Measurements from ENCODE around the gene TMEM250. TPM values are rescaled to one million over a fixed set of nuclear protein-coding genes. Genes with fewer than 3 reads are reported as not detected.

The TMEM250 gene
- total RNA-seq, 1 donor from 2014 or later = 24.0 TPM

DNA sequence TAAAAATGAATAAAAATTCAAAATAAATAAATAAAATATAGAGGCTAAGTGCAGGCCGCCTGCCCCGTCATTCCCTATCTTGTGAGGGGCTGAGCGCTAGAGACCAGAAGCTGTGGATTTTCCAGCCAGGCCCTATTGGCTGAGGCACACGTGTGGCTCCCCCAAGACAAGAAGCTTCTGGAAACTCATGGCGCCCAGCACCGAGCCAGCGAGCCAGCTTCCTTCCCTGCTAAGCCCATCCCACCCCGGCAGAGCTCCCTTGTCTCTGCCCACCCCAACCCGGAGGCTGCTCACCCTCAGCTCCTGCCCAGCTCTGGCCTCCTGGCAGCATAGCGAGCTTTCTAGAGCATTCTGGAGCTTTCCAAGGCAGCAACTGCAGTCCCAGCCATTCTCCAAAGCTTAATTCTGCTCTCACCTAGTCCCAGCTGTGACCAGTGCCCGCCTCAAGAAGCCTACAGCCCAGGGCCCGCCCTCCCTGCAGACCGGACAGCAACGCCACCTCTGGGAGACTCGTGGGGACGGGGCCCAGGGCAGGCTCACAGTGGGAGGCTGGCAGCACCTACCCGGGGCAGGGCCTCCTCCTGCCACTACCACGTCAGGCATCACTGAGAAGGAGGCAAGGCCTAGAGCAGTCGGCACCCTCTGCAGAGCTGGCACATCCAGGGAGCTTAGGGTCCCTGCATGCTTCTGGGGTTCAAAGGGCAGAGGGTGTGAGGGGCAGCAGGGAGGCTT lies 23.2 kb upstream of the TMEM250 start:
- Histone ChIP-seq H3K36me3 (ENCODE audit: control insufficient read depth in 3 of 3, insufficient read depth in 3 of 3, low read length in 3 of 3) (no peaks in the 10 kb centered on the region), H3K4me1 (ENCODE audit: control insufficient read depth in 3 of 3, insufficient read depth in 3 of 3, low read length in 3 of 3) (peaks cover 0 to 4% (median 0%) of the 10 kb centered on the region in 3 donors), H3K9ac (ENCODE audit: low read depth in 1 of 3, low read length in 3 of 3) (no peak overlapping the region), H3K4me3 (ENCODE audit: low read length in 3 of 3) (no peak overlapping the region), H3K27ac (ENCODE audit: low read depth, low read length) (no peak overlapping the region), H3K27me3 (ENCODE audit: control insufficient read depth in 3 of 3, insufficient read depth in 3 of 3, low read length in 3 of 3) (peaks cover 50 to 56% (median 54%) of the 10 kb centered on the region in 3 donors), H3K9me3 (ENCODE audit: control insufficient read depth in 3 of 3, low read length in 3 of 3) (no peaks in the 10 kb centered on the region)

DNA sequence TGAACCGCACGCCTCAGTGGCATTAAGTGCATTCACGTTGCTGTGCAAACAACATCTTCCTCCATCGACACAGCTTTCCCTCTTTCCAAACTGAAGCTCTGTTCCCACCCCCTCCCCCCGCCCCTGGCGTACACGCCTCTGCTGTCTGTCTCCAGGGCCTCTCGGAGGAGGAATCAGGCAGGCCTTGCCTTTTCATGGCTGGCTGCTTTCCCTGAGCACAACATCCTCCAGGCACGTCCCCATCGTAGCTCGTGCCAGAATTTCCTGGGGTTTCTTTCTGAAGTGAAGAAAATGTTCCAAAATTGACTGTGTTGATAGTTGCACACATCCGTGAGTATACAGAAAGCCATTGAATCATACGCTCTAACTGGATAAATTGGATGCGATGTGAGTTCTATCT lies 22.3 kb upstream of the TMEM250 start:
- H3K9ac ChIP-seq (ENCODE audit: low read depth in 1 of 3, low read length in 3 of 3) = no peak overlapping the region
- no peak overlapping the region for H3K27ac ChIP-seq (ENCODE audit: low read depth, low read length)
- H3K9me3 ChIP-seq (ENCODE audit: control insufficient read depth in 3 of 3, low read length in 3 of 3) = no peaks in the 10 kb centered on the region
- peaks cover 50 to 55% (median 54%) of the 10 kb centered on the region in 3 donors for H3K27me3 ChIP-seq (ENCODE audit: control insufficient read depth in 3 of 3, insufficient read depth in 3 of 3, low read length in 3 of 3)
- H3K4me1 ChIP-seq (ENCODE audit: control insufficient read depth in 3 of 3, insufficient read depth in 3 of 3, low read length in 3 of 3) = peaks cover 0 to 4% (median 0%) of the 10 kb centered on the region in 3 donors
- no peak overlapping the region for H3K4me3 ChIP-seq (ENCODE audit: low read length in 3 of 3)
- no peaks in the 10 kb centered on the region for H3K36me3 ChIP-seq (ENCODE audit: control insufficient read depth in 3 of 3, insufficient read depth in 3 of 3, low read length in 3 of 3)

DNA sequence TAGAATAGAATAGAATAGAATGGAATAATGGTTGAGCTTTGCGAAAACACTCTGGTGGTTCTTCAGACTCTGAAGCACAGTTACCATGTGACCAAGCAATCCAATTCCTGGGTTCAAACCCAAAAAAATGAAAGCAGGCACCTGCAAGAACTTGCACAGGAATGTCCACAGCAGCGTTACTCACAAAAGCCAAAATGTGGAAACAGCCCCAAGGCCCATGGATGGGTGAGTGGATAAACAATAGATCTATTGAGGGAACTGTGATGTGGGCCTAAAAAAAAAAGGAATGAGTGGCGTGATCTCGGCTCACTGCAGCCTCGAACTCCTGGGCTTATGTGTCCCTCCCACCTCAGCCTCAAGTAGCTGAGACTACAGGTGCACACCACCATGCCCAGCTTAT lies 21.4 kb upstream of the TMEM250 start:
- H3K4me3 ChIP-seq (ENCODE audit: low read length in 3 of 3) = no peak overlapping the region
- H3K4me1 ChIP-seq (ENCODE audit: control insufficient read depth in 3 of 3, insufficient read depth in 3 of 3, low read length in 3 of 3) = peaks cover 0 to 6% (median 4%) of the 10 kb centered on the region in 3 donors
- peaks cover 50 to 55% (median 55%) of the 10 kb centered on the region in 3 donors for H3K27me3 ChIP-seq (ENCODE audit: control insufficient read depth in 3 of 3, insufficient read depth in 3 of 3, low read length in 3 of 3)
- no peak overlapping the region for H3K27ac ChIP-seq (ENCODE audit: low read depth, low read length)
- no peaks in the 10 kb centered on the region for H3K36me3 ChIP-seq (ENCODE audit: control insufficient read depth in 3 of 3, insufficient read depth in 3 of 3, low read length in 3 of 3)
- no peaks in the 10 kb centered on the region for H3K9me3 ChIP-seq (ENCODE audit: control insufficient read depth in 3 of 3, low read length in 3 of 3)
- no peak overlapping the region for H3K9ac ChIP-seq (ENCODE audit: low read depth in 1 of 3, low read length in 3 of 3)

DNA sequence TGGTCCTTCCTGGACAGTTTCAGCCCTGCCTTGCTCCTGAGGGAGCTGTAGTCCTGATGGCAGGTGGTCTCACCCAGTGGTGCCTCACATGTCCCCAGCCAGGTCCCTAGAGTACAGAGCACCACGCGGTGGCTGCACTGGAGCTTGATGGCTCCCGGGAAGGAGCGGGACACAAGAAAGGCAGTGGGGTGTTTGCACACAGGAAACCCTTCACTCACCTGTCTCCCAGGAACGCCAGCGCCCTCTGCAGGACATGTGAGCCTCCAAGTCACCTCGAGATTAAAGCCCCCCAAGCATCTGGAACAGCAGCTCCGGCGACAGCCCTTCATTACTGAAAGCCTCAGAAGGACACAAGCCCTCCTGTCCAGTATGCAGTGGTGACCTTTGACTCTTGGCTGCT lies 19.9 kb upstream of the TMEM250 start:
- Histone ChIP-seq H3K4me1 (ENCODE audit: control insufficient read depth in 3 of 3, insufficient read depth in 3 of 3, low read length in 3 of 3) (peaks cover 0 to 12% (median 6%) of the 10 kb centered on the region in 3 donors), H3K27me3 (ENCODE audit: control insufficient read depth in 3 of 3, insufficient read depth in 3 of 3, low read length in 3 of 3) (peaks cover 49 to 53% (median 51%) of the 10 kb centered on the region in 3 donors), H3K9ac (ENCODE audit: low read depth in 1 of 3, low read length in 3 of 3) (no peak overlapping the region), H3K27ac (ENCODE audit: low read depth, low read length) (no peak overlapping the region), H3K36me3 (ENCODE audit: control insufficient read depth in 3 of 3, insufficient read depth in 3 of 3, low read length in 3 of 3) (no peaks in the 10 kb centered on the region), H3K4me3 (ENCODE audit: low read length in 3 of 3) (no peak overlapping the region), H3K9me3 (ENCODE audit: control insufficient read depth in 3 of 3, low read length in 3 of 3) (no peaks in the 10 kb centered on the region)

DNA sequence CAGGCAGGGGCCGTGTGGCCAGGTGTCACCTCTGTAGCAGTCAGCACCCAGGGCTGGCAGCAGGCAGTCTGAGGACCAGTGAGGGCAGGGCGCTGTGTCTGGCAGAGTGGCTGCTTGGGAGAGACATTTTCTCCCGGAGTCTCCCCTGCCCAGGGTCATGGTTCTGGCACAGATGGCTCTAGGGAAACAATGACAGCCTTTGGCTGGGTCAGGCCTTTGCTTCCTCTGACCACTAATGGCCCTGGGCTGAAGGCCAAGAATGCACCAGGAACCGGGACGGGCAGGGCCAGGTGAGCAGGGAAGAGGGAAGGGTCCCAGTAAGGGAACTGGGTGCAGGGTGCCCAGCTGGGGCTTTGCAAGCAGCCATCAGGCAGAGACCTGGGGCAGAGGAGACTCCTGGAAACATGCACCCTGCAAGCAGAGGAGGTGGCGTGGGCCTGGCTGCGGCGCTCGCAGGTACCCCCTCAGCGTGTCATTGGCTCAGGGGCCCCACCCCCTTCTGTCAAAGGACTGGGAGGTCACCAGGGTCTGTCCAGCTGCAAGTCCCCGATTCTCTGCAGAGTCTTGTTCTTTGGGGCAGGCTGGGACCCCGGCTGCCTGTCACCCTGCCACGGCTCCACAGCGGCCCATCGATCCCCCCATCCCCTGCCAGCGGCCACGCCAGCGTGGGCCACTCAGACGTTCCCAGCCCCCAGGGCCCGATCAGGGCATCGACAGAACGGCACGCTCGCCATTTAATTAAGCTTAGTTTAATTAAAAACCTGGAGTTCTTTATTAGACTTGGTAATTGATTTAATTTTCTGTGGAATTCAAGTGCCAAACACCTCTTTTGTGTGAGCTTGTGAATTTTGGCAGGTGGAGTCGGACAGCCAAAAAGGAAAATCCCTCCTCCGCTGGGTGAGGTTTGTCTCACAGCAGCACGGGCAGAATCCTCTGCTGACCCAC lies 18.9 kb upstream of the TMEM250 start:
- Histone ChIP-seq H3K4me1 (ENCODE audit: control insufficient read depth in 3 of 3, insufficient read depth in 3 of 3, low read length in 3 of 3) (peaks cover 0 to 17% (median 8%) of the 10 kb centered on the region in 3 donors), H3K9ac (ENCODE audit: low read depth in 1 of 3, low read length in 3 of 3) (no peak overlapping the region), H3K36me3 (ENCODE audit: control insufficient read depth in 3 of 3, insufficient read depth in 3 of 3, low read length in 3 of 3) (no peaks in the 10 kb centered on the region), H3K27ac (ENCODE audit: low read depth, low read length) (no peak overlapping the region), H3K27me3 (ENCODE audit: control insufficient read depth in 3 of 3, insufficient read depth in 3 of 3, low read length in 3 of 3) (peaks cover 47 to 55% (median 54%) of the 10 kb centered on the region in 3 donors), H3K9me3 (ENCODE audit: control insufficient read depth in 3 of 3, low read length in 3 of 3) (no peaks in the 10 kb centered on the region), H3K4me3 (ENCODE audit: low read length in 3 of 3) (no peak overlapping the region)

DNA sequence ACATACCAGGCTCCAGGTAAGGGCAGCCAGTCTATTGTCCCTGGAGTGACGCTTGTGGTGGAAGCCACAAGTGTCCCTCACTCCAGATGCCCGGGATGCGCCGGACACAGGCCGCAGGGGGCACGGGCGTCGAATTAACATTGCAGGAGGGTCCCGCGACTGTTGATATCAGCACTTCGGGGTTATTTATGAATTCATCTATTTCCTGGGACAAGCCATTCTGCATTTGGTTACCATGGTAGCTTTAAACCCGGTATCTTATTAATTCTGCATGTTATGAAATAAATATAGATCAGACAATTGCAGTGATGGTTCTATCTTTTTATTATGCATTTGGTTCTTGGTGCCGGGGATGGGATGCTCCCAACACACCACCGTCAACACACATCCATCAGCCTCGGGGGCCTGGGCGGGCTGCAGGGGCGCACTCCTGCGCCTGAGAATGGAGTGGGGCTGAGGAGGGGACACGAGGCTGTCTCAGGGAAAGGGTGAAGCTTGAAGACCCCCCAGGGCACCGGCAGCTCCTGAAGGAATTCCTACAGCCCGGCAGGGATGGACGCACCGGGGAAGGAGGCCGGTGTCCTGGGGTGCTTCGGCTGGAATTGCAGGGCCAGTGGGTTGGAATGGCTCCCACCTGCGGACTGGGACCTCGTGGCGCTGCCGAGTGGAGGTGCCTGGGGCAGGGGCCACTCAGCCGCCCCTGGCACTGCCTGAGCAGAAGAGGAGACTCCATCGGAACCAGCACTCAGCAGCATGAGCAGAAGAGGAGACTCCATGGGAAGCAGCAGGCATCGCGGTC lies 17.7 kb upstream of the TMEM250 start:
- H3K4me1 ChIP-seq (ENCODE audit: control insufficient read depth in 3 of 3, insufficient read depth in 3 of 3, low read length in 3 of 3) = peaks cover 0 to 25% (median 8%) of the 10 kb centered on the region in 3 donors
- H3K36me3 ChIP-seq (ENCODE audit: control insufficient read depth in 3 of 3, insufficient read depth in 3 of 3, low read length in 3 of 3) = no peaks in the 10 kb centered on the region
- no peaks in the 10 kb centered on the region for H3K9me3 ChIP-seq (ENCODE audit: control insufficient read depth in 3 of 3, low read length in 3 of 3)
- peaks cover 60 to 64% (median 61%) of the 10 kb centered on the region in 3 donors for H3K27me3 ChIP-seq (ENCODE audit: control insufficient read depth in 3 of 3, insufficient read depth in 3 of 3, low read length in 3 of 3)
- no peak overlapping the region for H3K27ac ChIP-seq (ENCODE audit: low read depth, low read length)
- no peak overlapping the region for H3K4me3 ChIP-seq (ENCODE audit: low read length in 3 of 3)
- no peak overlapping the region for H3K9ac ChIP-seq (ENCODE audit: low read depth in 1 of 3, low read length in 3 of 3)

DNA sequence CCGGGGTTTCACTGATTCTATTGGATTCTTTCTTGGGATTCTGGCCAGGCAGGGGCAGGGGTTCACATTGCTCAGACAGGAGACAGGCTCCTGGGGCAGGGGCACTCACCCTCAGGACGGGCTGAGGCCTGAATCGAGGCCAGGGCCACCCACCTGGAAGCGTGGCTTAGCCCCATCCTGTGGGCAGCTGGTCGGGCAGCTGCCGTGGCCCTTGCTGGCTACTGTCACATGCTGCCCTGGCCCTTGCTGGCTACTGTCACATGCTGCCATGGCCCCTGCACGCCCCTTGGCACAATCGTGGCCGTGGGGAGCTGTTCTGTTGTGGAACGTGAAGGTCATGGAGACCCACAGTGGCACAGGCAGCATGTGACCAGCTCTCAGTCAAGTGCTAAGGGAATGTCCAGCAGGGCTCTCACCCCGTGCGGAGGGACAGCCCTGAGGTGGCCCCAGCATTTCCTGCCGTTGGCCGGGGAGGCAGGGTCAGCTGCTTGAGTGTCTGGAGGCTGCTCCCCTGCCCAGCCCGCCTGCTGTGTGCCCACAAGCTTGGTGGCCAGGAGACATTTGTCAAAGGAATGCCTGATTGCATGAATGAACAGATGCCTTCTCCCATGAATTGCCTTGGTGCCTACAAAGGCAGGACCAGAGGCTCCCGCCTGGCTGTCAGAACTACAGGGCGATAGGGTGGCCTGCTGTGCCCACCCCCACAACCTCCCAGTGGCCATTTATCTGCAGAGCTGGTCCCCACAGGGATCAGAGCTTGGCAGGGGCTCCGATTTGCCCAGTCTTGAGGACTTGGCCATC lies 16.9 kb upstream of the TMEM250 start:
- H3K27me3 ChIP-seq (ENCODE audit: control insufficient read depth in 3 of 3, insufficient read depth in 3 of 3, low read length in 3 of 3) = peaks cover 66 to 70% (median 66%) of the 10 kb centered on the region in 3 donors
- no peak overlapping the region for H3K27ac ChIP-seq (ENCODE audit: low read depth, low read length)
- no peaks in the 10 kb centered on the region for H3K36me3 ChIP-seq (ENCODE audit: control insufficient read depth in 3 of 3, insufficient read depth in 3 of 3, low read length in 3 of 3)
- peak overlapping the region in 1 of 3 donors; percentile 25 for H3K9ac ChIP-seq (ENCODE audit: low read depth in 1 of 3, low read length in 3 of 3)
- H3K4me1 ChIP-seq (ENCODE audit: control insufficient read depth in 3 of 3, insufficient read depth in 3 of 3, low read length in 3 of 3) = peaks cover 0 to 31% (median 8%) of the 10 kb centered on the region in 3 donors
- no peaks in the 10 kb centered on the region for H3K9me3 ChIP-seq (ENCODE audit: control insufficient read depth in 3 of 3, low read length in 3 of 3)
- no peak overlapping the region for H3K4me3 ChIP-seq (ENCODE audit: low read length in 3 of 3)

DNA sequence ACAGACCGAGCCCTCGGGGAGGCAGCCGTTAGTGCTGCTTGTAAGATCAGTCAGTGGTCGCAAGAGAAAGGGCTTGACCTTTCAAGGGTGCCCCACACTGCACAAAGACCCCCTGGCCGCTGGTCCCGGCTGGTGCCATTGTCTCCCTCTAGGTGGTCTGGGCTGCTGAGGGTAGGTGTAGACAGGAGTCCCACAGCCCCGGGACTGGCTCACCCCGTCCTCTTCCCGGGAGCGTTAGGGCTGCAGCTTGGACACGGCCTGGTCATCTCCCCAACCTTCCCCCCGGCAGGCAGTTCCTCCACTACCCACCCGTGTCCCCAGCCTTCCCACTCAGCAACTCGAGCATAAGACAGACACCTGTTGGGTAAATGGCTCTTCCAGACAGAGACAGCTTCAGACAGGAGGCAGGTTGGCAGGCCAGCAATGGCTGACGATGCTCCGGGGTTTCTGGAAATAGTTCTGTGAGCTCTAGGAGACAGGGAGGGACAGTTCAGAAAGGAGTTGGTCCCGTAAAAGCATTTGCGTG lies 15.3 kb upstream of the TMEM250 start:
- Histone ChIP-seq H3K9me3 (ENCODE audit: control insufficient read depth in 3 of 3, low read length in 3 of 3) (no peaks in the 10 kb centered on the region), H3K27ac (ENCODE audit: low read depth, low read length) (no peak overlapping the region), H3K4me3 (ENCODE audit: low read length in 3 of 3) (no peak overlapping the region), H3K36me3 (ENCODE audit: control insufficient read depth in 3 of 3, insufficient read depth in 3 of 3, low read length in 3 of 3) (no peaks in the 10 kb centered on the region), H3K27me3 (ENCODE audit: control insufficient read depth in 3 of 3, insufficient read depth in 3 of 3, low read length in 3 of 3) (peaks cover 75 to 80% (median 76%) of the 10 kb centered on the region in 3 donors), H3K9ac (ENCODE audit: low read depth in 1 of 3, low read length in 3 of 3) (no peak overlapping the region), H3K4me1 (ENCODE audit: control insufficient read depth in 3 of 3, insufficient read depth in 3 of 3, low read length in 3 of 3) (peaks cover 0 to 32% (median 8%) of the 10 kb centered on the region in 3 donors)

All from skeletal muscle tissue (tissue), 4 donors.